Tibial nerve (tissue), 3 donors: ENCODE data around the gene BBS12.

ENCODE experiments used
- CTCF ChIP-seq, 5 experiments: fragments of 200-600 bp in 3 of 5; fragments of 450-650 bp in 2 of 5; sonication (generic) in 3 of 5; IDR thresholded peaks; one replicate each; pipeline ENCODE4 v1.5.1; 2016 to 2019; ENCODE audit warnings: antibody characterized with exemption in 5 of 5, mild to moderate bottlenecking in 3 of 5, moderate library complexity in 2 of 5
- POLR2A ChIP-seq, 2 donors: fragments of 450-650 bp; IDR thresholded peaks; one replicate each; pipeline ENCODE4 v1.6.1; 2017; ENCODE audit warnings: antibody characterized with exemption in 2 of 2, mild to moderate bottlenecking in 2 of 2, moderate library complexity in 2 of 2

- TF ChIP-seq CTCF (IDR thresholded peaks at IDR 0.05): no peak
- TF ChIP-seq POLR2A (IDR thresholded peaks at IDR 0.05): no peak
Observed at GRCh38 chr4:122762520-122762919, 30.0 kb downstream of the BBS12 start.
